ENCODE measurements around the gene TTLL5. TPM values are rescaled to one million over a fixed set of nuclear protein-coding genes. Genes with fewer than 3 reads are reported as not detected.

TTLL5 gene
- total and polyA plus RNA-seq, 2 donors (not counting 1 experiment from before 2014, with no cell fraction given), result 16.1 to 23.8 TPM

- peaks cover 1% of the 10 kb centered on the region for H3K36me3 ChIP-seq (ENCODE audit: control insufficient read depth, insufficient read depth, low read length)
- H4K20me1 ChIP-seq (ENCODE audit: control insufficient read depth, extremely low read depth, insufficient read depth, low read length), result no peaks in the 10 kb centered on the region
- no peak overlapping the region for H3K27ac ChIP-seq (ENCODE audit: insufficient read depth, low read length)
- no peak for DNase-seq (ENCODE audit: low read depth in 2 of 2)
- H3K9me3 ChIP-seq (ENCODE audit: control insufficient read depth, insufficient read depth, low read depth, low read length), result no peaks in the 10 kb centered on the region
- H3K4me1 ChIP-seq (ENCODE audit: control insufficient read depth, extremely low read depth, insufficient read depth, low read length), result no peaks in the 10 kb centered on the region
- no peak for TF ChIP-seq EZH2 (IDR thresholded peaks at IDR 0.05; ENCODE audit: low read length, missing control alignments)
- TF ChIP-seq, protein P1, sequence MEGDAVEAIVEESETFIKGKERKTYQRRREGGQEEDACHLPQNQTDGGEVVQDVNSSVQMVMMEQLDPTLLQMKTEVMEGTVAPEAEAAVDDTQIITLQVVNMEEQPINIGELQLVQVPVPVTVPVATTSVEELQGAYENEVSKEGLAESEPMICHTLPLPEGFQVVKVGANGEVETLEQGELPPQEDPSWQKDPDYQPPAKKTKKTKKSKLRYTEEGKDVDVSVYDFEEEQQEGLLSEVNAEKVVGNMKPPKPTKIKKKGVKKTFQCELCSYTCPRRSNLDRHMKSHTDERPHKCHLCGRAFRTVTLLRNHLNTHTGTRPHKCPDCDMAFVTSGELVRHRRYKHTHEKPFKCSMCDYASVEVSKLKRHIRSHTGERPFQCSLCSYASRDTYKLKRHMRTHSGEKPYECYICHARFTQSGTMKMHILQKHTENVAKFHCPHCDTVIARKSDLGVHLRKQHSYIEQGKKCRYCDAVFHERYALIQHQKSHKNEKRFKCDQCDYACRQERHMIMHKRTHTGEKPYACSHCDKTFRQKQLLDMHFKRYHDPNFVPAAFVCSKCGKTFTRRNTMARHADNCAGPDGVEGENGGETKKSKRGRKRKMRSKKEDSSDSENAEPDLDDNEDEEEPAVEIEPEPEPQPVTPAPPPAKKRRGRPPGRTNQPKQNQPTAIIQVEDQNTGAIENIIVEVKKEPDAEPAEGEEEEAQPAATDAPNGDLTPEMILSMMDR (conservative IDR thresholded peaks at IDR 0.05 in 1 of 2, IDR thresholded peaks at IDR 0.05 in 1 of 2; ENCODE audit: low read depth in 1 of 2, low read length in 2 of 2), result no peak
- H3K79me2 ChIP-seq (ENCODE audit: control insufficient read depth, insufficient read depth, low read length), result peaks cover 4% of the 10 kb centered on the region
- no peaks in the 10 kb centered on the region for H3K27me3 ChIP-seq (ENCODE audit: control insufficient read depth, insufficient read depth, low read length)
- H3K4me2 ChIP-seq (ENCODE audit: extremely low read depth, insufficient read depth, low read length), result no peak overlapping the region
- H2AFZ ChIP-seq (ENCODE audit: low read length), result no peak overlapping the region
- H3K4me3 ChIP-seq (replicated peaks in 1 of 4; ENCODE audit: control extremely low read depth in 1 of 4, insufficient read depth in 1 of 4, low read depth in 3 of 4, low read length in 4 of 4), result no peak overlapping the region
- H3K9ac ChIP-seq (ENCODE audit: insufficient read depth, low read length), result no peak overlapping the region
Observed at GRCh38 chr14:75662966-75663365, 1.9 kb downstream of the TTLL5 start.

DNA sequence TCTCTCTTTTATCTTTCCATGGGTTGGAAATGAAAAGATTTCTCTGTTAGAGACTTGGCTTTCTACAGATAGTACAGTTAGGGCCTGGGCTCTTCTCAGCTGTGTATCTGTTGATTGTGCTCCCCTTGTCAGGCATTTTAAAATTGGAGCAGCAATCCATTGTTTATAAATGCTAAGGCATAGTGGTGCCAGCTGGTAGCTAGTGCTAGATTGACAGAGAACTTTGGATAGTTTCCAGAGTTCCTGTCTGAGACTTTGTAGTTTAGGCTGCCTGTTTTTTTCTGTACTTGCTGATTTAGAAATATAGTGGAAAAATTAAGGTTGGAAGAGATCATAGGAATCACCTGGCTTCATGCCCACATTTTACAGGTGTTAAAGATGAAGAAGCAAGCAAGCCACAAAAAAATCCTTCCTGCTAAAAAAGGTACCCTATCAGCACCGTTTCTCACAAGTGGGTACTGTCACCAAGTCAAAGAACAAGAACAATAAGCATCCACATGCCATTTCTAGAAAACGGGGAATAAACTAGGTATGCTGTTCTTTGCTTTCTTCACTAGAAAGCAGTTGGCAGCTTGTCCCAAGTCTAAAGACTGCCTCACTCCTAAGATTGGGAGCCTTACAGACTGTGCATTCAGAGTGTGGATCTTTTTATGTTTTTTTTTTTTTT, 6.2 kb downstream of the TTLL5 start:
- peaks cover 2% of the 10 kb centered on the region for H3K79me2 ChIP-seq (ENCODE audit: control insufficient read depth, insufficient read depth, low read length)
- H3K9ac ChIP-seq (ENCODE audit: insufficient read depth, low read length), result no peak overlapping the region
- TF ChIP-seq, protein P1 (conservative IDR thresholded peaks at IDR 0.05 in 1 of 2, IDR thresholded peaks at IDR 0.05 in 1 of 2; ENCODE audit: low read depth in 1 of 2, low read length in 2 of 2), result no peak
- no peak for TF ChIP-seq EZH2 (IDR thresholded peaks at IDR 0.05; ENCODE audit: low read length, missing control alignments)
- no peak for DNase-seq (ENCODE audit: low read depth in 2 of 2)
- H3K9me3 ChIP-seq (ENCODE audit: control insufficient read depth, insufficient read depth, low read depth, low read length), result no peaks in the 10 kb centered on the region
- H3K4me1 ChIP-seq (ENCODE audit: control insufficient read depth, extremely low read depth, insufficient read depth, low read length), result no peaks in the 10 kb centered on the region
- H3K27ac ChIP-seq (ENCODE audit: insufficient read depth, low read length), result no peak overlapping the region
- no peak overlapping the region for H3K4me3 ChIP-seq (replicated peaks in 1 of 4; ENCODE audit: control extremely low read depth in 1 of 4, insufficient read depth in 1 of 4, low read depth in 3 of 4, low read length in 4 of 4)
- no peaks in the 10 kb centered on the region for H3K27me3 ChIP-seq (ENCODE audit: control insufficient read depth, insufficient read depth, low read length)
- H4K20me1 ChIP-seq (ENCODE audit: control insufficient read depth, extremely low read depth, insufficient read depth, low read length), result no peaks in the 10 kb centered on the region
- H3K36me3 ChIP-seq (ENCODE audit: control insufficient read depth, insufficient read depth, low read length), result peaks cover 1% of the 10 kb centered on the region
- no peak overlapping the region for H2AFZ ChIP-seq (ENCODE audit: low read length)
- no peak overlapping the region for H3K4me2 ChIP-seq (ENCODE audit: extremely low read depth, insufficient read depth, low read length)

- no peaks in the 10 kb centered on the region for H3K79me2 ChIP-seq (ENCODE audit: control insufficient read depth, insufficient read depth, low read length)
- H3K27ac ChIP-seq (ENCODE audit: insufficient read depth, low read length), result no peak overlapping the region
- no peak for TF ChIP-seq EZH2 (IDR thresholded peaks at IDR 0.05; ENCODE audit: low read length, missing control alignments)
- TF ChIP-seq, protein P1 (conservative IDR thresholded peaks at IDR 0.05 in 1 of 2, IDR thresholded peaks at IDR 0.05 in 1 of 2; ENCODE audit: low read depth in 1 of 2, low read length in 2 of 2), result no peak
- H4K20me1 ChIP-seq (ENCODE audit: control insufficient read depth, extremely low read depth, insufficient read depth, low read length), result no peaks in the 10 kb centered on the region
- no peak overlapping the region for H3K9ac ChIP-seq (ENCODE audit: insufficient read depth, low read length)
- H3K9me3 ChIP-seq (ENCODE audit: control insufficient read depth, insufficient read depth, low read depth, low read length), result no peaks in the 10 kb centered on the region
- no peaks in the 10 kb centered on the region for H3K27me3 ChIP-seq (ENCODE audit: control insufficient read depth, insufficient read depth, low read length)
- H3K4me1 ChIP-seq (ENCODE audit: control insufficient read depth, extremely low read depth, insufficient read depth, low read length), result no peaks in the 10 kb centered on the region
- H3K36me3 ChIP-seq (ENCODE audit: control insufficient read depth, insufficient read depth, low read length), result no peaks in the 10 kb centered on the region
- no peak for DNase-seq (ENCODE audit: low read depth in 2 of 2)
- H2AFZ ChIP-seq (ENCODE audit: low read length), result no peak overlapping the region
- no peak overlapping the region for H3K4me2 ChIP-seq (ENCODE audit: extremely low read depth, insufficient read depth, low read length)
- H3K4me3 ChIP-seq (replicated peaks in 1 of 4; ENCODE audit: control extremely low read depth in 1 of 4, insufficient read depth in 1 of 4, low read depth in 3 of 4, low read length in 4 of 4), result no peak overlapping the region
Observed at GRCh38 chr14:75672605-75673192, 11.7 kb downstream of the TTLL5 start.
